Testis (tissue), 2 donors: ENCODE measurements around the gene PRUNE2.

Experiments used
- CTCF ChIP-seq, 3 experiments: fragments of 450-650 bp in 2 of 3; fragments of 200-600 bp in 1 of 3; sonication (generic) in 1 of 3; IDR thresholded peaks; one replicate each; pipeline ENCODE4 v1.5.1; 2016 to 2019; ENCODE audit warnings: antibody characterized with exemption in 3 of 3, mild to moderate bottlenecking in 2 of 3, moderate library complexity in 1 of 3
- POLR2A ChIP-seq: fragments of 450-650 bp; IDR thresholded peaks from one replicate; pipeline ENCODE4 v1.6.1; 2017; ENCODE audit warnings: antibody characterized with exemption, mild to moderate bottlenecking, moderate library complexity

GRCh38 chr9:76690973-76691370 lies 214.9 kb downstream of the PRUNE2 start:
- TF ChIP-seq CTCF (IDR thresholded peaks at IDR 0.05) (no peak), POLR2A (no peak)
